WTC11 (cell line): ENCODE results near the gene PDYN. TPM values are rescaled to one million over a fixed set of nuclear protein-coding genes. Genes with fewer than 3 reads are reported as not detected.

ENCODE experiments used
- ATAC-seq: fragments of 200-7000 bp; cut with Tn5 transposase; 2 replicates; pipeline ENCODE4 v1.10.0; 2021; ENCODE audit warnings: mild to moderate bottlenecking, moderate library complexity
- CTCF ChIA-PET: fragments of 300-600 bp; sonication (Branson Sonifier 250); formaldehyde crosslinking; loops from one replicate; lab custom pipeline; 2021; ENCODE audit warnings: antibody characterized with exemption; lab: Charles Lee
- POLR2A ChIA-PET: fragments of 350-600 bp; sonication (Branson Sonifier 250); formaldehyde crosslinking; loops from one replicate; lab custom pipeline; 2021; ENCODE audit warnings: antibody characterized with exemption; lab: Charles Lee
- DNase-seq: peaks from one replicate; pipeline ENCODE4 v3.0.0; 2021; ENCODE audit warnings: low spot score
- H3K27ac Mint-ChIP-seq: 2 replicates; pipeline ENCODE4 v1.8.0; 2021; ENCODE audit warnings: mixed read lengths
- H3K27me3 Mint-ChIP-seq: 2 replicates; pipeline ENCODE4 v1.8.0; 2021; ENCODE audit warnings: low read depth, mild to moderate bottlenecking, moderate library complexity, mixed read lengths
- H3K36me3 Mint-ChIP-seq: 2 replicates; pipeline ENCODE4 v1.8.0; 2021; ENCODE audit warnings: mixed read lengths
- H3K4me1 Mint-ChIP-seq: 2 replicates; pipeline ENCODE4 v1.8.0; 2022; ENCODE audit warnings: mixed read lengths
- H3K4me3 Mint-ChIP-seq: 2 replicates; pipeline ENCODE4 v1.8.0; 2021; ENCODE audit warnings: mild to moderate bottlenecking, moderate library complexity, mixed read lengths
- H3K9me3 Mint-ChIP-seq: 2 replicates; pipeline ENCODE4 v1.8.0; 2021; ENCODE audit warnings: mixed read lengths
- ATF1 ChIP-seq: sonication (generic); formaldehyde crosslinking; IDR thresholded peaks from 2 replicates; pipeline ENCODE4 v1.8.1; 2023; ENCODE audit warnings: mild to moderate bottlenecking, moderate library complexity, missing genetic modification reagents
- EMX1 ChIP-seq: fragments of 250-450 bp; sonication (Bioruptor Pico); IDR thresholded peaks from 2 replicates; pipeline ENCODE4 v1.8.0; 2021; ENCODE audit warnings: mild to moderate bottlenecking
- GTF2I ChIP-seq: fragments of 250-450 bp; sonication (Bioruptor Pico); conservative IDR thresholded peaks from 2 replicates; pipeline ENCODE4 v1.4.0; 2021; ENCODE audit warnings: mild to moderate bottlenecking
- HMGA2 ChIP-seq: fragments of 250-450 bp; sonication (Bioruptor Pico); IDR thresholded peaks from 2 replicates; pipeline ENCODE4 v1.4.0; 2021; ENCODE audit warnings: mild to moderate bottlenecking, moderate library complexity
- NR3C1 ChIP-seq: sonication (generic); formaldehyde crosslinking; conservative IDR thresholded peaks from 2 replicates; pipeline ENCODE4 v1.8.1; 2023; ENCODE audit warnings: low read depth, mild to moderate bottlenecking, missing genetic modification reagents
- RORB ChIP-seq: fragments of 250-450 bp; sonication (Bioruptor Pico); IDR thresholded peaks from 2 replicates; pipeline ENCODE4 v1.9.0; 2021; ENCODE audit warnings: mild to moderate bottlenecking
- SOX15 ChIP-seq: fragments of 250-450 bp; sonication (Bioruptor Pico); IDR thresholded peaks from 2 replicates; pipeline ENCODE4 v1.9.0; 2021; ENCODE audit warnings: mild to moderate bottlenecking
- TP53 ChIP-seq: sonication (generic); formaldehyde crosslinking; IDR thresholded peaks from 2 replicates; pipeline ENCODE4 v1.8.1; 2023; ENCODE audit warnings: mild to moderate bottlenecking, missing genetic modification reagents
- ZNF219 ChIP-seq: sonication (generic); formaldehyde crosslinking; IDR thresholded peaks from 2 replicates; pipeline ENCODE4 v1.8.0; 2023; ENCODE audit warnings: missing genetic modification reagents, mild to moderate bottlenecking, borderline replicate concordance
- total RNA-seq: library from RNA; stranded (reverse); gene quantifications from 3 replicates; pipeline ENCODE4 v1.2.3, GENCODE V29; 2021
- TF ChIP-seq, protein P1 (sequence below): sonication (generic); formaldehyde crosslinking; IDR thresholded peaks from 2 replicates; pipeline ENCODE4 v1.8.1; 2023; ENCODE audit warnings: mild to moderate bottlenecking, moderate library complexity, missing genetic modification reagents
- TF ChIP-seq, protein P2 (sequence below): sonication (generic); formaldehyde crosslinking; IDR thresholded peaks from 2 replicates; pipeline ENCODE4 v1.8.1; 2023; ENCODE audit warnings: mild to moderate bottlenecking, missing genetic modification reagents
- TF ChIP-seq, protein P3 (sequence below): sonication (generic); formaldehyde crosslinking; IDR thresholded peaks from 2 replicates; pipeline ENCODE4 v1.8.0; 2022; ENCODE audit warnings: mild to moderate bottlenecking, missing genetic modification reagents
- TF ChIP-seq, protein P4 (sequence below): sonication (generic); formaldehyde crosslinking; IDR thresholded peaks from 2 replicates; pipeline ENCODE4 v1.8.0; 2023; ENCODE audit warnings: missing genetic modification reagents
- TF ChIP-seq, protein P5 (sequence below): sonication (generic); formaldehyde crosslinking; IDR thresholded peaks from 2 replicates; pipeline ENCODE4 v1.8.1; 2023; ENCODE audit warnings: mild to moderate bottlenecking, missing genetic modification reagents
- TF ChIP-seq, protein P6 (sequence below): fragments of 250-450 bp; sonication (Bioruptor Pico); IDR thresholded peaks from 2 replicates; pipeline ENCODE4 v1.9.0; 2021; ENCODE audit warnings: mild to moderate bottlenecking
- TF ChIP-seq, protein P7 (sequence below): sonication (generic); formaldehyde crosslinking; IDR thresholded peaks from 2 replicates; pipeline ENCODE4 v1.8.1; 2023; ENCODE audit warnings: mild to moderate bottlenecking, missing genetic modification reagents, borderline replicate concordance
- TF ChIP-seq, protein P8 (sequence below): fragments of 250-450 bp; sonication (Bioruptor Pico); IDR thresholded peaks from 2 replicates; pipeline ENCODE4 v2.1.2; 2022; ENCODE audit warnings: mild to moderate bottlenecking, moderate library complexity

PDYN gene
- total RNA-seq, 1 experiment from 2014 or later: 0.28 TPM

DNA sequence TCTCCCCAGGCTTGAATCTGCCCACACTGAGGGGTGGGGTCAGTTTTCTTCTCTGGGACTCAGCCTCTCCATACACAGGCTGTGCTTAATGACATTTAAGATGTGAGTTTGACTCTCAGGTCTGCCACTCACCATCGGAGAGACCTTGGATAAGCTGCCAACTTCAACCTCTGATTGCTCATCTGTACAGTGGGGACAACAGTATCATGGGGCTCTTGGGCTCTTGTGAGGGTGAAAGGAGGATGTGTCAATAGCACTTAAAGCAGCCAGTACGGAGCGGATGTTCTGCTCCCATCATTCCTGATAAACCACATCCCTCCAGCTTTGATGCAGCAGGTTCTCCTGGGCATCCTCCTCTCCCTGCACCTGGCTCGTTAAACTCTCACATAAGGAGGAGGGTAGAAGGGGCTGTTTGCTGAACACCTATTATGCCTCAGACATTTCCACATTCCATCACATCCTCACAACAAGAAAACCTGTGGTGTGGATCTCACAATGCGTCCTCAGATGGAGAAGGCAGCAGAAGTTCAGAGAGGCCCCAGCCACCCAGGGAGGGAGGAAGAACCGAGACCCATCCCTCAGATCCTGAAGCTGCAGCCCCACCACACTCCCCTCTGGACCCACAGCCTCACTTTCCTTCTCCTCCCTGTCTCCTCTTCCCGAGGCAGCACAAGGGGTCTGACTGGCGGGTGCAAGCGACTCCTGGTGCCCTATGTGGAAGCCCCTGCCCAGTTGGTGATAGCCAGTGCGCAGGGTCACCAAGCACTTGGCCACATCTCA is 1.9 kb upstream of the PDYN start:
- DNase-seq (no peak), ATAC-seq (no peak)
- TF ChIP-seq, protein P1, sequence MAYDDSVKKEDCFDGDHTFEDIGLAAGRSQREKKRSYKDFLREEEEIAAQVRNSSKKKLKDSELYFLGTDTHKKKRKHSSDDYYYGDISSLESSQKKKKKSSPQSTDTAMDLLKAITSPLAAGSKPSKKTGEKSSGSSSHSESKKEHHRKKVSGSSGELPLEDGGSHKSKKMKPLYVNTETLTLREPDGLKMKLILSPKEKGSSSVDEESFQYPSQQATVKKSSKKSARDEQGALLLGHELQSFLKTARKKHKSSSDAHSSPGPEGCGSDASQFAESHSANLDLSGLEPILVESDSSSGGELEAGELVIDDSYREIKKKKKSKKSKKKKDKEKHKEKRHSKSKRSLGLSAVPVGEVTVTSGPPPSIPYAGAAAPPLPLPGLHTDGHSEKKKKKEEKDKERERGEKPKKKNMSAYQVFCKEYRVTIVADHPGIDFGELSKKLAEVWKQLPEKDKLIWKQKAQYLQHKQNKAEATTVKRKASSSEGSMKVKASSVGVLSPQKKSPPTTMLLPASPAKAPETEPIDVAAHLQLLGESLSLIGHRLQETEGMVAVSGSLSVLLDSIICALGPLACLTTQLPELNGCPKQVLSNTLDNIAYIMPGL (CRISPR knock-in tag): no peak
- TF ChIP-seq TP53 (CRISPR knock-in tag) (no peak), GTF2I (no peak), RORB (CRISPR knock-in tag) (no peak), ATF1 (no peak), SOX15 (CRISPR knock-in tag) (no peak), ZNF219 (no peak), NR3C1 (CRISPR knock-in tag) (no peak), HMGA2 (CRISPR knock-in tag) (no peak), EMX1 (CRISPR knock-in tag) (no peak)
- TF ChIP-seq, protein P2, sequence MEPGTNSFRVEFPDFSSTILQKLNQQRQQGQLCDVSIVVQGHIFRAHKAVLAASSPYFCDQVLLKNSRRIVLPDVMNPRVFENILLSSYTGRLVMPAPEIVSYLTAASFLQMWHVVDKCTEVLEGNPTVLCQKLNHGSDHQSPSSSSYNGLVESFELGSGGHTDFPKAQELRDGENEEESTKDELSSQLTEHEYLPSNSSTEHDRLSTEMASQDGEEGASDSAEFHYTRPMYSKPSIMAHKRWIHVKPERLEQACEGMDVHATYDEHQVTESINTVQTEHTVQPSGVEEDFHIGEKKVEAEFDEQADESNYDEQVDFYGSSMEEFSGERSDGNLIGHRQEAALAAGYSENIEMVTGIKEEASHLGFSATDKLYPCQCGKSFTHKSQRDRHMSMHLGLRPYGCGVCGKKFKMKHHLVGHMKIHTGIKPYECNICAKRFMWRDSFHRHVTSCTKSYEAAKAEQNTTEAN (CRISPR knock-in tag): no peak
- TF ChIP-seq, protein P3, sequence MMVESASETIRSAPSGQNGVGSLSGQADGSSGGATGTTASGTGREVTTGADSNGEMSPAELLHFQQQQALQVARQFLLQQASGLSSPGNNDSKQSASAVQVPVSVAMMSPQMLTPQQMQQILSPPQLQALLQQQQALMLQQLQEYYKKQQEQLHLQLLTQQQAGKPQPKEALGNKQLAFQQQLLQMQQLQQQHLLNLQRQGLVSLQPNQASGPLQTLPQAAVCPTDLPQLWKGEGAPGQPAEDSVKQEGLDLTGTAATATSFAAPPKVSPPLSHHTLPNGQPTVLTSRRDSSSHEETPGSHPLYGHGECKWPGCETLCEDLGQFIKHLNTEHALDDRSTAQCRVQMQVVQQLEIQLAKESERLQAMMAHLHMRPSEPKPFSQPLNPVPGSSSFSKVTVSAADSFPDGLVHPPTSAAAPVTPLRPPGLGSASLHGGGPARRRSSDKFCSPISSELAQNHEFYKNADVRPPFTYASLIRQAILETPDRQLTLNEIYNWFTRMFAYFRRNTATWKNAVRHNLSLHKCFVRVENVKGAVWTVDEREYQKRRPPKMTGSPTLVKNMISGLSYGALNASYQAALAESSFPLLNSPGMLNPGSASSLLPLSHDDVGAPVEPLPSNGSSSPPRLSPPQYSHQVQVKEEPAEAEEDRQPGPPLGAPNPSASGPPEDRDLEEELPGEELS (CRISPR knock-in tag): no peak
- TF ChIP-seq, protein P4, sequence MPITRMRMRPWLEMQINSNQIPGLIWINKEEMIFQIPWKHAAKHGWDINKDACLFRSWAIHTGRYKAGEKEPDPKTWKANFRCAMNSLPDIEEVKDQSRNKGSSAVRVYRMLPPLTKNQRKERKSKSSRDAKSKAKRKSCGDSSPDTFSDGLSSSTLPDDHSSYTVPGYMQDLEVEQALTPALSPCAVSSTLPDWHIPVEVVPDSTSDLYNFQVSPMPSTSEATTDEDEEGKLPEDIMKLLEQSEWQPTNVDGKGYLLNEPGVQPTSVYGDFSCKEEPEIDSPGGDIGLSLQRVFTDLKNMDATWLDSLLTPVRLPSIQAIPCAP (CRISPR knock-in tag): no peak
- TF ChIP-seq, protein P5, sequence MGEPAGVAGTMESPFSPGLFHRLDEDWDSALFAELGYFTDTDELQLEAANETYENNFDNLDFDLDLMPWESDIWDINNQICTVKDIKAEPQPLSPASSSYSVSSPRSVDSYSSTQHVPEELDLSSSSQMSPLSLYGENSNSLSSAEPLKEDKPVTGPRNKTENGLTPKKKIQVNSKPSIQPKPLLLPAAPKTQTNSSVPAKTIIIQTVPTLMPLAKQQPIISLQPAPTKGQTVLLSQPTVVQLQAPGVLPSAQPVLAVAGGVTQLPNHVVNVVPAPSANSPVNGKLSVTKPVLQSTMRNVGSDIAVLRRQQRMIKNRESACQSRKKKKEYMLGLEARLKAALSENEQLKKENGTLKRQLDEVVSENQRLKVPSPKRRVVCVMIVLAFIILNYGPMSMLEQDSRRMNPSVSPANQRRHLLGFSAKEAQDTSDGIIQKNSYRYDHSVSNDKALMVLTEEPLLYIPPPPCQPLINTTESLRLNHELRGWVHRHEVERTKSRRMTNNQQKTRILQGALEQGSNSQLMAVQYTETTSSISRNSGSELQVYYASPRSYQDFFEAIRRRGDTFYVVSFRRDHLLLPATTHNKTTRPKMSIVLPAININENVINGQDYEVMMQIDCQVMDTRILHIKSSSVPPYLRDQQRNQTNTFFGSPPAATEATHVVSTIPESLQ: no peak
- TF ChIP-seq, protein P6, sequence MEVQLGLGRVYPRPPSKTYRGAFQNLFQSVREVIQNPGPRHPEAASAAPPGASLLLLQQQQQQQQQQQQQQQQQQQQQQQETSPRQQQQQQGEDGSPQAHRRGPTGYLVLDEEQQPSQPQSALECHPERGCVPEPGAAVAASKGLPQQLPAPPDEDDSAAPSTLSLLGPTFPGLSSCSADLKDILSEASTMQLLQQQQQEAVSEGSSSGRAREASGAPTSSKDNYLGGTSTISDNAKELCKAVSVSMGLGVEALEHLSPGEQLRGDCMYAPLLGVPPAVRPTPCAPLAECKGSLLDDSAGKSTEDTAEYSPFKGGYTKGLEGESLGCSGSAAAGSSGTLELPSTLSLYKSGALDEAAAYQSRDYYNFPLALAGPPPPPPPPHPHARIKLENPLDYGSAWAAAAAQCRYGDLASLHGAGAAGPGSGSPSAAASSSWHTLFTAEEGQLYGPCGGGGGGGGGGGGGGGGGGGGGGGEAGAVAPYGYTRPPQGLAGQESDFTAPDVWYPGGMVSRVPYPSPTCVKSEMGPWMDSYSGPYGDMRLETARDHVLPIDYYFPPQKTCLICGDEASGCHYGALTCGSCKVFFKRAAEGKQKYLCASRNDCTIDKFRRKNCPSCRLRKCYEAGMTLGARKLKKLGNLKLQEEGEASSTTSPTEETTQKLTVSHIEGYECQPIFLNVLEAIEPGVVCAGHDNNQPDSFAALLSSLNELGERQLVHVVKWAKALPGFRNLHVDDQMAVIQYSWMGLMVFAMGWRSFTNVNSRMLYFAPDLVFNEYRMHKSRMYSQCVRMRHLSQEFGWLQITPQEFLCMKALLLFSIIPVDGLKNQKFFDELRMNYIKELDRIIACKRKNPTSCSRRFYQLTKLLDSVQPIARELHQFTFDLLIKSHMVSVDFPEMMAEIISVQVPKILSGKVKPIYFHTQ (CRISPR knock-in tag): no peak
- TF ChIP-seq, protein P7, sequence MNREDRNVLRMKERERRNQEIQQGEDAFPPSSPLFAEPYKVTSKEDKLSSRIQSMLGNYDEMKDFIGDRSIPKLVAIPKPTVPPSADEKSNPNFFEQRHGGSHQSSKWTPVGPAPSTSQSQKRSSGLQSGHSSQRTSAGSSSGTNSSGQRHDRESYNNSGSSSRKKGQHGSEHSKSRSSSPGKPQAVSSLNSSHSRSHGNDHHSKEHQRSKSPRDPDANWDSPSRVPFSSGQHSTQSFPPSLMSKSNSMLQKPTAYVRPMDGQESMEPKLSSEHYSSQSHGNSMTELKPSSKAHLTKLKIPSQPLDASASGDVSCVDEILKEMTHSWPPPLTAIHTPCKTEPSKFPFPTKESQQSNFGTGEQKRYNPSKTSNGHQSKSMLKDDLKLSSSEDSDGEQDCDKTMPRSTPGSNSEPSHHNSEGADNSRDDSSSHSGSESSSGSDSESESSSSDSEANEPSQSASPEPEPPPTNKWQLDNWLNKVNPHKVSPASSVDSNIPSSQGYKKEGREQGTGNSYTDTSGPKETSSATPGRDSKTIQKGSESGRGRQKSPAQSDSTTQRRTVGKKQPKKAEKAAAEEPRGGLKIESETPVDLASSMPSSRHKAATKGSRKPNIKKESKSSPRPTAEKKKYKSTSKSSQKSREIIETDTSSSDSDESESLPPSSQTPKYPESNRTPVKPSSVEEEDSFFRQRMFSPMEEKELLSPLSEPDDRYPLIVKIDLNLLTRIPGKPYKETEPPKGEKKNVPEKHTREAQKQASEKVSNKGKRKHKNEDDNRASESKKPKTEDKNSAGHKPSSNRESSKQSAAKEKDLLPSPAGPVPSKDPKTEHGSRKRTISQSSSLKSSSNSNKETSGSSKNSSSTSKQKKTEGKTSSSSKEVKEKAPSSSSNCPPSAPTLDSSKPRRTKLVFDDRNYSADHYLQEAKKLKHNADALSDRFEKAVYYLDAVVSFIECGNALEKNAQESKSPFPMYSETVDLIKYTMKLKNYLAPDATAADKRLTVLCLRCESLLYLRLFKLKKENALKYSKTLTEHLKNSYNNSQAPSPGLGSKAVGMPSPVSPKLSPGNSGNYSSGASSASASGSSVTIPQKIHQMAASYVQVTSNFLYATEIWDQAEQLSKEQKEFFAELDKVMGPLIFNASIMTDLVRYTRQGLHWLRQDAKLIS (CRISPR knock-in tag): no peak
- TF ChIP-seq, protein P8, sequence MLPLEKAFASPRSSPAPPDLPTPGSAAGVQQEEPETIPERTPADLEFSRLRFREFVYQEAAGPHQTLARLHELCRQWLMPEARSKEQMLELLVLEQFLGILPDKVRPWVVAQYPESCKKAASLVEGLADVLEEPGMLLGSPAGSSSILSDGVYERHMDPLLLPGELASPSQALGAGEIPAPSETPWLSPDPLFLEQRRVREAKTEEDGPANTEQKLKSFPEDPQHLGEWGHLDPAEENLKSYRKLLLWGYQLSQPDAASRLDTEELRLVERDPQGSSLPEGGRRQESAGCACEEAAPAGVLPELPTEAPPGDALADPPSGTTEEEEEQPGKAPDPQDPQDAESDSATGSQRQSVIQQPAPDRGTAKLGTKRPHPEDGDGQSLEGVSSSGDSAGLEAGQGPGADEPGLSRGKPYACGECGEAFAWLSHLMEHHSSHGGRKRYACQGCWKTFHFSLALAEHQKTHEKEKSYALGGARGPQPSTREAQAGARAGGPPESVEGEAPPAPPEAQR (CRISPR knock-in tag): no peak
- CTCF ChIA-PET: no interaction called here
- H3K4me3 Mint-ChIP-seq: no peak overlapping the region
- H3K27ac Mint-ChIP-seq: no peak overlapping the region
- peaks cover 5% of the 10 kb centered on the region for H3K27me3 Mint-ChIP-seq
- H3K9me3 Mint-ChIP-seq: no peaks in the 10 kb centered on the region
- H3K4me1 Mint-ChIP-seq: peaks cover 27% of the 10 kb centered on the region
- H3K36me3 Mint-ChIP-seq: no peaks in the 10 kb centered on the region
- POLR2A ChIA-PET: no interaction called here
